ENCODE data around the gene TLN1.
A peak's percentile ranks its signal among the peaks of the same experiment; 100 is the strongest.

TLN1 gene

DNA sequence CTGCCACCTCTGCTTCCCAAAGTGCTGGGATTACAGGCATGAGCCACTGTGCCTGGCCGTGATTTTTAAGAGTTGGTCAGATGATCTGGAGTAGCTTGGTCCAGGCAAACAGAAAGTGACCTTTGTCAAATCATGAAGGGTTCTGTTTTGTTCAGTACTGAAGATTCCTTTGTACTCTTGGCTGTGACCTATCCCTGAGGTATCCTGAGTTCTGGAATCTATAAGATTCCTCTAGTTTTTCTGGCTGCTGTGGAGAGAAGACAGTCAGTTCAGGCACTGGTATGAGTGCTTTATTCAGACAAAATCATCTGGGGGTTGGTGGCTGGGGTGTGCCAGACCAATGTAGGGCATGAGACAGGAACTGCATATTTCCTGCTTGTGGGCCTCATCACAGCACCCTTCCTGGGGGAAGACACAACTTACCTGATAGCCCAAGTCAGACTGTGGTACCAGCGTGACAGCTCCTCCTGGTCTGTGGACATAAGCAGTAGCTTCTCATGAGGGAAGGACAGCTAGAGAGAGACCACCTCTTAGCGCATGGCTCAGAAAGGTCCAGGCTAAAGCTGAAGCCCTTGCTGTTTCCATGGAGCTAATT is 70.1 kb downstream of the TLN1 start:
- no peaks in the 10 kb centered on the region for H3K27me3 ChIP-seq (ENCODE audit: low read depth)
- H3K36me3 ChIP-seq (replicated peaks), result peaks cover 40% of the 10 kb centered on the region
- H3K4me3 ChIP-seq, result no peak overlapping the region
- no peaks in the 10 kb centered on the region for H3K9me3 ChIP-seq
- in situ Hi-C loops (cut with MboI; ENCODE audit: low sequenced_read_pairs), result no loop called here
- peaks cover 24% of the 10 kb centered on the region for H3K4me1 ChIP-seq
- no peak for DNase-seq (ENCODE audit: low spot score in 2 of 2)

DNA sequence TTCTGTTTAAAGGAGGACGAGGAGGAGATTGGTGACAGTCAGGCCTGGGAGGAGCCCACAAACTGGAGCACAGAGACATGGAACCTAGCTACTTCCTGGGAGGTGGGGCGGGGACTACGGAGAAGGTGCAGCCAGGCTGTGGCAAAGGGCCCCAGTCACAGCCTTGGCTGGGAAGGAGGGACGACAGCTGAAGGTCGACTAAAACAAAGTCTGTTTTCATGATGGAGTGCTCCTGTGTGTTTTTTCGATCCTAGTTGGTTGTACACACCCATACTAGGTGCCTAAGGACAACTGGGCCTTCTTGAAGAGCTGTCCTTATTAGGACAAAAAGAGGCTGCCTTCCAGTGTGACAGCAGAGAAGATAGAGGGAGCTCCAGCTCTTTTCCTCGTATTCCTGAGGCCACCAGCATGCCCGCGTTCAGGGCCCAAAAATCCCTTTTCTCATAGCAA is 71.0 kb downstream of the TLN1 start:
- DNase-seq (ENCODE audit: low spot score in 2 of 2), result no peak
- Histone ChIP-seq H3K4me1 (peaks cover 25% of the 10 kb centered on the region), H3K36me3 (replicated peaks) (peaks cover 40% of the 10 kb centered on the region)

DNA sequence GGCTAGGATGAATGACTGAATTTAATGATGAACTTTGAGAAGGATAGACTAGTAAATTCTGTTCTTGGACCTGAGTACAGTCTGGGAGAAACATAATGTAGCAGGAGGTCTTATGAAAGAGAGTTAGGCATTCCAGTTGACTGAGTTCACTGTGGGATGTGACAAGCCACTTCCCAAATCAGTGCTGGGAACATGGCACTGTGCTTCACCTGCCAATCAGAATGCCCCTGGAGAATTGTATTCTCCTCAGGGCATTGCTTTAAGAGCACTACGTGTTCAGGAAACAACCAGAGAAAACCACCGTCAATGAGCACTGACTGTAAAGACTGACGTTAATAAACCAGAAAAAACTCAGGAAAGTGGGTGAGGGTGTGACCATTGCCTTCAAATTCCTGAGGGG is 72.7 kb downstream of the TLN1 start:
- peaks cover 40% of the 10 kb centered on the region for H3K36me3 ChIP-seq (replicated peaks)
- H3K27me3 ChIP-seq (ENCODE audit: low read depth), result no peaks in the 10 kb centered on the region
- no peak for DNase-seq (ENCODE audit: low spot score in 2 of 2)
- in situ Hi-C loops (cut with MboI; ENCODE audit: low sequenced_read_pairs), result no loop called here
- no peaks in the 10 kb centered on the region for H3K9me3 ChIP-seq
- H3K4me1 ChIP-seq, result peaks cover 20% of the 10 kb centered on the region
- H3K4me3 ChIP-seq, result peak overlapping the region; percentile 77

More for the DNA sequence above, 71.0 kb downstream of the TLN1 start:
- in situ Hi-C loops (cut with MboI; ENCODE audit: low sequenced_read_pairs), result no loop called here
- Histone ChIP-seq H3K9me3 (no peaks in the 10 kb centered on the region), H3K27me3 (ENCODE audit: low read depth) (no peaks in the 10 kb centered on the region), H3K4me3 (no peak overlapping the region)

DNA sequence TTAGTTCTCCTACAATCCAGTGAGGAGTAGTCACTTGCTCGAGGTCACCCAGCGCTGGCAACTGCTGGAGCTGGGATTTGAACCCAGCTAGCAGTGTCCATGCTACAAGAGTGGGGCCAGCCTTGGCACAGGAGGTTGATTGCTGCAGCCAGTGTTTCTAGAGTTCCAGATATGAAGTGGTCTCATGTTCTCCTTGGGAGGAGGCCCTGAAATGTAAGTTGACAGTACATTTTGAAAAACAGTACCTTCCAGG is 73.1 kb downstream of the TLN1 start:
- Histone ChIP-seq H3K4me1 (peaks cover 17% of the 10 kb centered on the region), H3K27me3 (ENCODE audit: low read depth) (no peaks in the 10 kb centered on the region)
- in situ Hi-C loops (cut with MboI; ENCODE audit: low sequenced_read_pairs), result no loop called here

DNA sequence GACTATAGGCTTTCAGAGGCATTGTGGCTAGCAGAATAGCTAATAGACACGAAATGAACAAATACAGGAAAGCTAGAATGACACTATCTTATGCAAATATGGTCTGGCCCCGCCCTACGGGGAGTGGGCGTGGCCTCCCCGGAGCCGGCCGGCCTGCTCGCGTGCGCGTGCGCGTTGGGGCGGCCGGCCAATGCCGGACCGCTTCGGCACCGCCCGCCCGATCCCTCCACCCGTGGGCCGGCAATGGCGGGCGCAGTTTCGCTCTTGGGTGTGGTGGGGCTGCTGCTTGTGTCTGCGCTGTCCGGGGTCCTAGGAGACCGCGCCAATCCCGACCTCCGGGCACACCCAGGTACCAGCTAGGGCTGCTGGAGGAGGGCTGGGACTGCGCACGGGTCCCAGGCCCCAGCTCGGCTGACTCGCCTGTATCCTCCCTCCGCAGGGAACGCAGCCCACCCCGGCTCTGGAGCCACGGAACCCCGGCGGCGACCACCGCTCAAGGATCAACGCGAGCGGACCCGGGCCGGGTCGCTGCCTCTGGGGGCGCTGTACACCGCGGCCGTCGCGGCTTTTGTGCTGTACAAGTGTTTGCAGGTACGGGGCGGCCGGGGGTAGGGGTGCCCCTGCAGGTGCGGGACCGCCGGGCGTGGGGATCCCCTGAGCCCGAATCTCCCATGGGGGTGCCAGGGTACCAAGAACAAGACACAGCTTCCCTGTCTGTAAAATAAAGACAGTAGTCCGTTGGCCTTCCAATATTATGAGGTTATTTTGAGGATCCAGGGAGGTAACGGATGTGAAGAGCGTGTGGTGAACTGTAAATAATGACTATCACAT is 73.6 kb downstream of the TLN1 start, which contains the start of gene CCDC107:
CCDC107 (plus strand) TSS at position 156 of the 831 bp plus-strand sequence; CDS start at position 244, 88 bp downstream.
- Histone ChIP-seq H3K4me3 (peak within 1 kb of the TSS; percentile 77), H3K36me3 (replicated peaks) (peaks cover 34% of the 10 kb centered on the region), H3K27me3 (ENCODE audit: low read depth) (no peaks in the 10 kb centered on the region), H3K4me1 (peaks cover 11% of the 10 kb centered on the region), H3K9me3 (no peaks in the 10 kb centered on the region)
- in situ Hi-C loops (cut with MboI; ENCODE audit: low sequenced_read_pairs), result no loop called here
- peak; percentile 80 to 89 for DNase-seq (ENCODE audit: low spot score in 2 of 2)

More for the DNA sequence above, 73.1 kb downstream of the TLN1 start:
- peak overlapping the region; percentile 77 for H3K4me3 ChIP-seq
- H3K9me3 ChIP-seq, result no peaks in the 10 kb centered on the region
- peaks cover 39% of the 10 kb centered on the region for H3K36me3 ChIP-seq (replicated peaks)
- peak in 1 of 2 experiments; percentile 38 for DNase-seq (ENCODE audit: low spot score in 2 of 2)

DNA sequence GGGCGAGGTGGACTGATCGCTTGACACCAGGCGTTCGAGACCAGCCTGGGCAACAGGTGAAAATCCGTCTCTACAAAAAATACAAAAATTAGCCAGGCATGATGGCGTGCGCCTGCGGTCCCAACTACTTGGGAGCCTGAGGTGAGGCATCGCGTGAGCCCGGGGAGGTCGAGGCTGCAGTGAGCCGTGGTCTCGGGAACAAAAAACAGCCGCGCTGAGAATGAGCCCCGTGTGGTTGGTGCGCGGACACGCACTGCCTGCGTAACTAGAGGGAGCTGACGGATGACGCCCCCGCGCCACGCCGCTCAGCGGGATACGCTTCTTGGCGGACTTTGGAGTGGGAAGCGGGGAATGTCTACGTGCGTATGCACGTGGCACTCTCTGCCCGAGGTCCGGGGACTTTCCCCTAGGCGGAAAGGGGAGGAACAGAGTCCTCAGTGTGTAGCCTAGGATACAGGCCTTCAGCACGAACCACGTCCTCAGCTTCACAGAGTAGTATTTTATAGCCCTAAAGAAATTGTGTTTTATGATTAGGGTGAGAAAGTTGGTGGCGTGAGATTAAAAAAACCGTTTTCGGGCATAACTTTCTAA is 74.4 kb downstream of the TLN1 start, which contains the start of gene RMRP:
RMRP (minus strand) TSS at position 474 of the 591 bp plus-strand sequence.
- in situ Hi-C loops (cut with MboI; ENCODE audit: low sequenced_read_pairs), result no loop called here
- H3K4me1 ChIP-seq, result peaks cover 10% of the 10 kb centered on the region

DNA sequence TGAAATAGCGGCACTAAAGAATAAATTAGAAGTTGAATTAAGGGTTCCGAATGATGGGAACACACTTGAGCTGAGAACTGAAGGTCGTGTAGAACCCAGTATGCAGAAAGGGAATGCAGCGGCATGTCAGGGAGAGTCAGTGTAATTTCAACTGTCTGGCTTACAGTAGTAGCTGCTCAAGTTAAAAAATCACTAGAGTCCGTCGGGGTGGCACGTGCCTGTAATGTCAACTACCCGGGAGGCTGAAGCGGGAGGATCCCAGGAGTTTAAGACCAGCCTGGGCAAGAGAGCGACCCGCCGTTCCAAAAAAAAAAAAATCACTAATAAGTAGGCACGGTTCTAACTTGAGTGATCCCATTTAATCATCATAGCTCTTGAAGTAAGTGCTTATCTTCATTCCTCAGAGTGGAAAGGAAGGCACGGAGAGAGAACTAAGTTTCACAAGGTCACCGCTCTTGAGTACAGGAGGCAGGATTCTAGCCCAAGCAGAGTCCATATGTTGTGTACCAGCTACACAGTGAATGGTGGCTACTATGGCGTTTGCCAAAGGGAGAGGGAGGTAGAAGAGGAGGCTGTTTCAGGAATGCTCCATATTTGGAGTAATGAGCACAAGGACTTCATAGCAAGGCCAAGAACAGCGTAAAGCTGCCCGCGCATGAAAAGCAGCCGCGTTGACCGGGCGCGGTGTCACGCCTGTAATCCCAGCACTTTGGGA is 75.0 kb downstream of the TLN1 start:
- peak in 1 of 2 experiments; percentile 7 for DNase-seq (ENCODE audit: low spot score in 2 of 2)
- H3K4me1 ChIP-seq, result peaks cover 10% of the 10 kb centered on the region

More for the DNA sequence above, 74.4 kb downstream of the TLN1 start, which contains the start of gene RMRP:
- Histone ChIP-seq H3K4me3 (peak within 1 kb of the TSS; percentile 77), H3K27me3 (ENCODE audit: low read depth) (no peaks in the 10 kb centered on the region), H3K36me3 (replicated peaks) (peaks cover 27% of the 10 kb centered on the region), H3K9me3 (no peaks in the 10 kb centered on the region)
- peak; percentile 98 to 99 for DNase-seq (ENCODE audit: low spot score in 2 of 2)

DNA sequence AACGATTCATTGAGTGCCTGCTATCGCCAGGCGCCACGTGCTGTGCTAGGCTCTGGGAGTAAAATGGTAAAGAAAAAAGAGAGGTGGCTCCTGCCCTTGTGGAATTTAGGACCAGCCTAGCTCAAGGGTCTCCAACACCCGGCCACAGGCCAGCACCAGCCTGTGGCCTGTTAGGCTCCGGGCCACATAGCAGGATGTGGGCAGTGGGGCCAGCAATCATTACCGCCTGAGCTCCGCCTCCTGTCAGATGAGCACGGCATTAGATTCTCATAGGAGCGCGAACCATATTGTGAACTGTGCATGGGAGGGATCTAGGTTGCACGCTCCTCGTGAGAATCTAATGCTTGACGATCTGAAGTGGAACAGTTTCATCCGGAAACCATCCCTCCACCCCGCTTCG is 75.6 kb downstream of the TLN1 start:
- no peak overlapping the region for H3K4me3 ChIP-seq
- H3K9me3 ChIP-seq, result no peaks in the 10 kb centered on the region
- H3K36me3 ChIP-seq (replicated peaks), result peaks cover 14% of the 10 kb centered on the region
- in situ Hi-C loops (cut with MboI; ENCODE audit: low sequenced_read_pairs), result no loop called here
- H3K4me1 ChIP-seq, result peaks cover 10% of the 10 kb centered on the region
- DNase-seq (ENCODE audit: low spot score in 2 of 2), result no peak
- no peaks in the 10 kb centered on the region for H3K27me3 ChIP-seq (ENCODE audit: low read depth)

More for the DNA sequence above, 75.0 kb downstream of the TLN1 start:
- H3K27me3 ChIP-seq (ENCODE audit: low read depth), result no peaks in the 10 kb centered on the region
- H3K36me3 ChIP-seq (replicated peaks), result peaks cover 20% of the 10 kb centered on the region
- no peaks in the 10 kb centered on the region for H3K9me3 ChIP-seq
- peak overlapping the region; percentile 28 for H3K4me3 ChIP-seq
- in situ Hi-C loops (cut with MboI; ENCODE audit: low sequenced_read_pairs), result no loop called here

DNA sequence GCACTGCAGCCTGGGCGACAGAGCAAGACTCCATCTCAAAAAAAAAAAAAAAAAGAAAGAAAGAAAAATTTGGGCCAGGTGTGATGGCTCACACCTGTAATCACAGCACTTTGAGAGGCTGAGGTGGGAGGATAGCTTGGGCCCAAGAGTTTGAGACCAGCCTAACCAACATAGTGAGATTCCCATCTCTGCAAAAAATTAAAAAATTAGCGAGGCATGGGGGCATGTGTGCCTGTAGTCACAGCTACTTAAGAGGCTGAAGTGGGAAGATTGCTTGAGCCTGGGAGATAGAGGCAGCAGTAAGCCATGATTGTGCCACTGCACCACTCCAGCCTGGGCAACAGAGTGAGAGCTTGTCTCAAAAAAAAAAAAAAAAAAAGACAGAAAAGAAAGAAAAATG is 78.4 kb downstream of the TLN1 start:
- Histone ChIP-seq H3K4me1 (peaks cover 7% of the 10 kb centered on the region), H3K36me3 (replicated peaks) (no peaks in the 10 kb centered on the region), H3K9me3 (no peaks in the 10 kb centered on the region), H3K27me3 (ENCODE audit: low read depth) (no peaks in the 10 kb centered on the region), H3K4me3 (no peak overlapping the region)
- in situ Hi-C loops (cut with MboI; ENCODE audit: low sequenced_read_pairs), result no loop called here
- DNase-seq (ENCODE audit: low spot score in 2 of 2), result no peak

DNA sequence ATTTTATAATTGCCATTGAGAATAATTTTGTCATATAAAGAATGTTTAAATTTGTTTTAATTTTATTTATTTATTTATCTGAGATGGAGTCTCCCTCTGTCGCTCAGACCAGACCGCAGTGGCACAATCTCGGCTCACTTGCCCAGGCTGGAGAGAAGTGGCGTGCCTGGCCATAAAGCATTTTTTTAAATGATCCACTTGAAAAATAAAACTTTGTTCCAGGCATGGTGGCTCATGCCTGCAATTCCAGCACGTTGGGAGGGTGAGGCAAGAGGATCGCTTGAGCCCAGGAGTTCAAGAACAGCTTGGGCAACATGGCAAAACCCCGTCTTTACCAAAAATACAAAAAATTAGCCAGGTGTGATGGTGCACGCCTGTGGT is 79.2 kb downstream of the TLN1 start:
- Histone ChIP-seq H3K9me3 (no peaks in the 10 kb centered on the region), H3K27me3 (ENCODE audit: low read depth) (no peaks in the 10 kb centered on the region), H3K36me3 (replicated peaks) (no peaks in the 10 kb centered on the region), H3K4me1 (peaks cover 7% of the 10 kb centered on the region; the same call in 1 of the 2 replicates), H3K4me3 (no peak overlapping the region)
- no peak for DNase-seq (ENCODE audit: low spot score in 2 of 2)
- in situ Hi-C loops (cut with MboI; ENCODE audit: low sequenced_read_pairs), result no loop called here

DNA sequence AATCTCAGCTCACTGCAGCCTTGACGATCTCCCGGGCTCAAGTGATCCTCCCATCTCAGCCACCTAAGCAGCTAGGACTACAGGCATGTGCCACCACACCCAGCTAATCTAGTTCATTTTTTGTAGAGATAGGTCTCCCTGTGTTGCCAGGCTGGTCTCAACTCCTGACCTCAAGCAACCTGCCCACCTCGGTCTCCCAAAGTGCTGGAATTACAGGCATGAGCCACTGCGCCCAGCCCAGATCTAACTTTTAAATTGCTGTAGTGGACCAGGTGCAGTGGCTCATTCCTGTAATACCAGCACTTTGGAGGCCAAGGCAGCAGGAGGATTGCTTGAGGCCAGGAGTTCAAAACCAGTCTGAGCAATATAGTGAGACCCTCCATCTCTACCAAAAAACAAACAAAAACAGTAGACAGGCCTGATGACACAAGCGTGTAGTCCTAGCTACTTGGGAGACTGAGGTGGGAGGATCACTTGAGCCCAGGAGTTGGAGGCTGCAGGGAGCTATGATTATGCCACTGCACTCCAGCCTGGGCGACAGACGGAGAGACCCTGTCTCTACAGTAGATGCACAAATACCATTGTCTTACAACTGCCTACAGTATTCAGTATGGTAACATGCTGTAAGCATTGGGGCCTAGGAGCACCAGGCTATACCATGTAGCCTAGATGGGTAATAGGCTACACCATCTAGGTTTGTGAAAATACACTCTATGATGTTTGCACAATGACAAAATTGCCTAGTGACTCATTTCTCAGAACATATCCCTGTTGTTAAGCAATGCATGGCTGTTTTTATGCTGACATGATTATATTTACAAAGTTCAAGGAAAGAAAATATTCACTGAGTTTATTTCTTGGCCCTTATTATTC is 79.8 kb downstream of the TLN1 start:
- in situ Hi-C loops (cut with MboI; ENCODE audit: low sequenced_read_pairs), result no loop called here
- Histone ChIP-seq H3K4me1 (peaks cover 5% of the 10 kb centered on the region; the same call in 1 of the 2 replicates), H3K36me3 (replicated peaks) (no peaks in the 10 kb centered on the region), H3K4me3 (no peak overlapping the region), H3K9me3 (no peaks in the 10 kb centered on the region), H3K27me3 (ENCODE audit: low read depth) (no peaks in the 10 kb centered on the region)
- DNase-seq (ENCODE audit: low spot score in 2 of 2), result no peak

DNA sequence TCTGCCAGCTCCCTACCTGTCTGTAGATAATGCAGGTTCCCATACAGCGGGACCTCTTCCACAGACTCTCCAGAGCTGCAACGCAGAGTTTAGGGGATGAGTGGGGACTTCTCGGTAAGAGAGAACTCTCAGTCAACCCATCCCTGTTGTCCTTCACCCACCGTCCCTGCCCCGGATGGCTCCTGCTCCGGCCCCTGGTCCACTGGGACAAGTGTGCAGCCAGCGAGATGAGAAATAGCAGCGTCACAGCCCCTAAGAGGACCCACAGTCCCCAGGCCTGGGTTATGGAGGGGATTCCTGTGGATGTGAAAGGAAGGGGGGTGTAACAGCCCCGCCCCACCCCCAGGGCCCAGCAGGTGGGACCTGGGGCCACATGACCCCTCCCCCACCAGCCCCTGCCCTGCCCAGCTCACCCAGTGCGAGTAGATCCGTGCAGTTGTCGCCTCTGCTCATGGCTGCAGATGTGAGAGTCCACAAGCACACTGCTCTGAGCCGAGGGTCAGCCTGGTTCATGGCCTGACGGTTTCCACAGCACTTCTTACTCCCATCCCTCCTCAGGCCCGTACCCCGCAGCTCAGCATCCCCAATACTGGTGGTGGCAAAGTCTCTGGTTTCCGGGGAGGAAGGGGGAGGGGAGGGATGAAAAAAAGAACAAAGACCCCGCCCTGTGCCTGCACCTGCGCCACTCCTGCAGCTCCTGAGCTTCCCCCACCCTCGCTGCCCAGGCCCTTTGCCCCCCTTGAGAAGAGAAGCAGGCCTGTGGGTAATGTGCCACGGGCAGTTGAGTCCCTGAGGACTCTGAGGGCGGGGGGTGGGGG is 81.4 kb downstream of the TLN1 start, which contains the start of gene SIT1:
SIT1 (minus strand) TSS at position 591 of the 818 bp plus-strand sequence; CDS start at position 513, 78 bp downstream.
- Histone ChIP-seq H3K4me3 (no peak within 1 kb of the TSS), H3K9me3 (no peaks in the 10 kb centered on the region), H3K36me3 (replicated peaks) (no peaks in the 10 kb centered on the region), H3K27me3 (ENCODE audit: low read depth) (no peaks in the 10 kb centered on the region), H3K4me1 (peaks cover 7% of the 10 kb centered on the region)
- in situ Hi-C loops (cut with MboI; ENCODE audit: low sequenced_read_pairs), result no loop called here
- DNase-seq (ENCODE audit: low spot score in 2 of 2), result no peak
